Parathyroid adenoma (tissue), 2 donors: ENCODE results near the gene GALE.
A peak's percentile ranks its signal among the peaks of the same experiment; 100 is the strongest.
"Not testable (repeated sequence)": the region's sequence is repeated elsewhere in the genome, so short reads cannot be mapped to it uniquely, and the experiment has no call there.

Experiments
- H2AFZ ChIP-seq: fragments of 300-600 bp; sonication (generic); one replicate; pipeline ENCODE4 v1.7.0; 2017; ENCODE audit warnings: antibody characterized with exemption, mild to moderate bottlenecking
- H3K27ac ChIP-seq: fragments of 300-600 bp; sonication (generic); one replicate; pipeline ENCODE4 v1.7.0; 2017
- H3K27me3 ChIP-seq: fragments of 300-600 bp; sonication (generic); one replicate; pipeline ENCODE4 v1.7.0; 2017; ENCODE audit warnings: low read length; ENCODE audit not compliant: control insufficient read depth, insufficient read depth
- H3K36me3 ChIP-seq: fragments of 300-600 bp; sonication (generic); one replicate; pipeline ENCODE4 v1.7.0; 2017; ENCODE audit warnings: low read length; ENCODE audit not compliant: control insufficient read depth, insufficient read depth
- H3K4me1 ChIP-seq: fragments of 300-600 bp; sonication (generic); one replicate; pipeline ENCODE4 v1.7.0; 2017; ENCODE audit warnings: control low read depth
- H3K4me2 ChIP-seq: fragments of 300-600 bp; sonication (generic); one replicate; pipeline ENCODE4 v1.7.0; 2017; ENCODE audit warnings: low read length
- H3K4me3 ChIP-seq: fragments of 300-600 bp; sonication (generic); one replicate; pipeline ENCODE4 v1.7.0; 2017; ENCODE audit warnings: low read depth, low read length
- H3K79me2 ChIP-seq: fragments of 300-600 bp; sonication (generic); one replicate; pipeline ENCODE4 v1.7.0; 2017; ENCODE audit warnings: control low read depth
- H3K9ac ChIP-seq: fragments of 300-600 bp; sonication (generic); one replicate; pipeline ENCODE4 v1.7.0; 2017; ENCODE audit warnings: mild to moderate bottlenecking
- H3K9me3 ChIP-seq: fragments of 300-600 bp; sonication (generic); one replicate; pipeline ENCODE4 v1.7.0; 2017; ENCODE audit warnings: low read length; ENCODE audit not compliant: control insufficient read depth
- TF ChIP-seq, protein P1 (sequence below): fragments of 300-600 bp; sonication (generic); IDR thresholded peaks from one replicate; pipeline ENCODE4 v1.7.0; 2017; ENCODE audit warnings: antibody characterized with exemption, mild to moderate bottlenecking
- donor health status: primary hyperparathyroidism.

GALE gene

DNA sequence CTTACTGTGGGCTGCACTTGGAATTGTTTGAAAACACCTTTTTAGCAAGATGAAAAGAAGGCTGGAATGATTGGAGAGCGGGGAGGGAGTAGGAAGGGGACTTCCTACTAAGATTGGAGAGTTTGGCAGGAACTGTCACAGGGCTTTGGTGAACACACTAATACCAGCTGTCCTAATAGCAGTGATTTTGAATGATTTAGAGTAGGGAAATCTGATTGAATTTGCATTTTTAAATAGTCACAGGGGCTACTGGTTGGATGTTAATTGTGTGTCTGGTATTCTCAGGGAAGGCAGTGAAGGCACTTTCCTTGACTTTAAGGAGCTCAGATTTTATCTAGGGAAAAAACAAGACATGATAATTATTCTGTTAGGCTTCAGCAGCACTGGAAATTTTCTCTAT lies 27.2 kb upstream of the GALE start:
- H3K27ac ChIP-seq: no peak overlapping the region
- H3K79me2 ChIP-seq: no peaks in the 10 kb centered on the region
- H3K9me3 ChIP-seq: no peaks in the 10 kb centered on the region
- H3K4me1 ChIP-seq: no peaks in the 10 kb centered on the region
- H3K27me3 ChIP-seq: no peaks in the 10 kb centered on the region
- H2AFZ ChIP-seq: no peak overlapping the region
- H3K4me3 ChIP-seq: no peak overlapping the region
- TF ChIP-seq, protein P1, sequence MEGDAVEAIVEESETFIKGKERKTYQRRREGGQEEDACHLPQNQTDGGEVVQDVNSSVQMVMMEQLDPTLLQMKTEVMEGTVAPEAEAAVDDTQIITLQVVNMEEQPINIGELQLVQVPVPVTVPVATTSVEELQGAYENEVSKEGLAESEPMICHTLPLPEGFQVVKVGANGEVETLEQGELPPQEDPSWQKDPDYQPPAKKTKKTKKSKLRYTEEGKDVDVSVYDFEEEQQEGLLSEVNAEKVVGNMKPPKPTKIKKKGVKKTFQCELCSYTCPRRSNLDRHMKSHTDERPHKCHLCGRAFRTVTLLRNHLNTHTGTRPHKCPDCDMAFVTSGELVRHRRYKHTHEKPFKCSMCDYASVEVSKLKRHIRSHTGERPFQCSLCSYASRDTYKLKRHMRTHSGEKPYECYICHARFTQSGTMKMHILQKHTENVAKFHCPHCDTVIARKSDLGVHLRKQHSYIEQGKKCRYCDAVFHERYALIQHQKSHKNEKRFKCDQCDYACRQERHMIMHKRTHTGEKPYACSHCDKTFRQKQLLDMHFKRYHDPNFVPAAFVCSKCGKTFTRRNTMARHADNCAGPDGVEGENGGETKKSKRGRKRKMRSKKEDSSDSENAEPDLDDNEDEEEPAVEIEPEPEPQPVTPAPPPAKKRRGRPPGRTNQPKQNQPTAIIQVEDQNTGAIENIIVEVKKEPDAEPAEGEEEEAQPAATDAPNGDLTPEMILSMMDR: no peak
- H3K9ac ChIP-seq: no peak overlapping the region
- H3K4me2 ChIP-seq: no peak overlapping the region
- no peaks in the 10 kb centered on the region for H3K36me3 ChIP-seq

DNA sequence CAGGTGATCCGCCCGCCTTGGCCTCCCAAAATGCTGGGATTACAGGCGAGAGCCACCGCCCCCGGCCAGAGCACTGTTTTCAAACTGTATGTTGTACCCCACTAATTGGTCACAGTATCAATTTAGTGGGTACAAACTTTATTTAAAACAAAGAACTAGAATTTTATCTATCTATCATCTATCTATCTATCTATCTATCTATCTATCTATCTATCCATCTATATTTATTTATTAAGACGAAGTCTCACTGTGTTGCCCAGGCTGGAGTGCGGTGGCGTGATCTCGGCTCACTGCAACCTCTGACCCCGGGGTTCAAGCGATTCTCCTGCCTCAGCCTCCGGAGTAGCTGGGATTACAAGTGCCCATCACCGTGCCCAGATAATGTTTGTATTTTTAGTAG lies 26.0 kb upstream of the GALE start:
- not testable (repeated sequence) for H3K36me3 ChIP-seq, H3K4me1 ChIP-seq, H3K9me3 ChIP-seq, H3K79me2 ChIP-seq, H2AFZ ChIP-seq, H3K9ac ChIP-seq, H3K4me2 ChIP-seq, H3K27me3 ChIP-seq, H3K27ac ChIP-seq, H3K4me3 ChIP-seq

DNA sequence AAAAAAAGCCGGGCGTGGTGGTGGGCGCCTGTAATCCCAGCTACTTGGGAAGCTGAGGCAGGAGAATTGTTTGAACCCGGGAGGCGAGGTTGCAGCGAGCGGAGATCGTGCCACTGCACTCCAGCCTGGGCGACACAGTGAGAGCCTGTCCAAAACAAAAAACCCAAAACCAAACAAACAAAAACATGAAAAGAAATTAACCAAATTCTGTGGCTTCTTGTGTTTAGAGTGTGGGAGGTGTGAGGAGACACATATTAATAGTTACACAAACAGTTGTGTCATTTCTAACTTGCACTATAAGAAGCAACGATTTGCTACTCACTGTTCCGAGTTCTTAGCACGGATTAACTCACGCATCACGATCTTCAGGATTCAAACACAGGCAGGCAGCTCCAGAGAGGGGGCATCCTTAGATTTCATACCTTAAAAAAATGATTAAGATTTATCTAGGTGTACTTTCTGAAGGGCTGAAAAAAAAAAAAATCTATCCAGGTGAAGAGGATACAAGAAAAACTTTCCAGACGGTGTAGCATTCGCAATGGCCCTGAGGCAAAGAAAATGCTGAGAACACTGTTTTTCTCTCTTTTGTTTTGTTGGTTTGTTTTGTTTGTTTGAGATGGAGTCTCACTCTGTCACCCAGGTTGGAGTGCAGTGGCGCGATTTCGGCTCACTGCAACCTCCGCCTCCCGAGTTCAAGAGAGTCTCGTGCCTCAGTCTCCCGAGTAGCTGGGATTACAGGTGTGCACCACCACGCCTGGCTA lies 25.4 kb upstream of the GALE start:
- Histone ChIP-seq H2AFZ (peak overlapping the region; percentile 93), H3K27me3 (no peaks in the 10 kb centered on the region), H3K9ac (no peak overlapping the region), H3K9me3 (no peaks in the 10 kb centered on the region), H3K4me1 (no peaks in the 10 kb centered on the region), H3K4me3 (peak overlapping the region; percentile 99), H3K4me2 (peak overlapping the region; percentile 90), H3K79me2 (no peaks in the 10 kb centered on the region), H3K36me3 (no peaks in the 10 kb centered on the region), H3K27ac (peak overlapping the region; percentile 90)
- TF ChIP-seq, protein P1: no peak

DNA sequence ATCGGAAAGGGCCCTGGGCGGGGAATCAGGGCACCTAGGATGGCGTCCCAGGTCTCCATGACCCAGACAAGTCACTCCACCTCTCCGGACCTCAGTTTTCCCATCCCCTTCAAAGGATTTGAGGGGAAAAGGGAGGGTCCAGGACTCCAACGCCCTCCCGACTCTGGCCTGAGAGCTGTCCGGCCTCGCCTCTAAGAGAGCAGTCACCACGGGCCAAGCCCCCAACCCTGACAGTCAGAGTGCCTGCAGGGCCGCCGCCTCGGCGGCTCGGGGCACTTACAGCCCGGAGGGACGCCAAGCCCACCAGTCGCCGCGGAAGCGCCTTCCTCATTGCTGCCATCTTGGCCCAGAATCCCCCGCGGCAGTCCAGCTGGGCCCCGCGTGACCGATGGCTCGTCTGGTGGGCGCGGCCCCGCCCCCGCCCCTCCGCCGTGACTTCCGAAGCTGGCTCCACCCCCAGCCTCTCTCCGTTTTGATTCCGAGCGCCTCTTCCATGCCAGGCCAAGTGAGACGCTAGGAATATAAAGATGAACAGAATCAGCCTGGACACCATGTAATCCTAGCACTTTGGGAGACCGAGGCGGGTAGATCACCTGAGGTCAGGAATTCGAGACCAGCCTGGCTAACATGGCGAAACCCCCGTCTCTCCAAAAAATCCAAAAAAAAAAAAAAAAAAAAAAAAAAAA lies 24.7 kb upstream of the GALE start, which contains the start of gene HMGCL:
Gene HMGCL (minus strand): TSS at position 354 of the 686 bp plus-strand sequence. CDS start 14 bp downstream, at position 340.
- Histone ChIP-seq H3K9ac (peak within 1 kb of the TSS; percentile 93), H3K4me3 (peak within 1 kb of the TSS; percentile 99), H3K9me3 (no peaks in the 10 kb centered on the region), H3K79me2 (no peaks in the 10 kb centered on the region), H2AFZ (peak within 1 kb of the TSS; percentile 93), H3K4me2 (peak within 1 kb of the TSS; percentile 90), H3K36me3 (no peaks in the 10 kb centered on the region), H3K4me1 (no peaks in the 10 kb centered on the region), H3K27me3 (no peaks in the 10 kb centered on the region), H3K27ac (peak within 1 kb of the TSS; percentile 90)
- TF ChIP-seq, protein P1: no peak

DNA sequence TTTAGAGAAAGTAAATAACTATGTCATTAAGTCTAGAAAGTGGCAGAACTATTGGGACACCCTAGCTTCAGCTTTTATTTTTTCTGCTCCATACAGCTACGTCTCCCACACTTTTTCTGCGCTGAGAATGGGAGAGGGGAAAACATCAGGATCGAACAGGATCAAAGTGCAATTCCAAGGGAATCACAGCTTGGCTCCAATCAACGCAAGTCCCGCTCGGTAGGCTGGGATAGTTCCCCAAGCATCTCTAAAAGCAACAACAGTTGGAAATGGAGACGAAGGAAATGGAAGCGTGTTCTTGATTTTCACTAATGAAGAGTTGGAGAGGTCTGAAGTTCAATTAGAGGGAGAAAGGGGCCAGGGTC lies 24.1 kb upstream of the GALE start:
- Histone ChIP-seq H3K4me2 (peak overlapping the region; percentile 90), H3K9me3 (no peaks in the 10 kb centered on the region), H3K4me3 (peak overlapping the region; percentile 99), H3K79me2 (no peaks in the 10 kb centered on the region), H3K4me1 (no peaks in the 10 kb centered on the region), H3K9ac (peak overlapping the region; percentile 93), H3K36me3 (no peaks in the 10 kb centered on the region), H2AFZ (peak overlapping the region; percentile 93), H3K27me3 (no peaks in the 10 kb centered on the region), H3K27ac (peak overlapping the region; percentile 90)
- TF ChIP-seq, protein P1: no peak
